GM12892 (cell line): ENCODE measurements around the gene PCDHA10.

Source experiments
- POLR2A ChIP-seq: IDR thresholded peaks from 2 replicates; pipeline ENCODE4 v1.6.1; 2011; ENCODE audit warnings: low read depth, low read length, control low read depth
- POLR2AphosphoS5 ChIP-seq: IDR thresholded peaks from 2 replicates; pipeline ENCODE4 v1.6.1; 2011; ENCODE audit warnings: low read depth, low read length, control low read depth
- TAF1 ChIP-seq: IDR thresholded peaks from 2 replicates; pipeline ENCODE4 v1.6.1; 2011; ENCODE audit warnings: low read depth, mild to moderate bottlenecking, control low read depth, low read length, borderline replicate concordance

- TF ChIP-seq TAF1, result no peak
- no peak for TF ChIP-seq POLR2A
- no peak for TF ChIP-seq POLR2AphosphoS5
Observed at GRCh38 chr5:140823475-140823874, 32.2 kb upstream of the PCDHA10 start.
